B cell (primary cell): ENCODE results near the gene SLC27A5. TPM values are rescaled to one million over a fixed set of nuclear protein-coding genes. Genes with fewer than 3 reads are reported as not detected.

ENCODE experiments used
- ATAC-seq: fragments of 200-7000 bp; cut with Tn5 transposase; one replicate; pipeline ENCODE4 v1.10.0; 2021; ENCODE audit warnings: low read depth, mild to moderate bottlenecking, moderate number of reproducible peaks, moderate library complexity
- CTCF ChIA-PET: fragments of 350-600 bp; sonication (Branson Sonifier 250); formaldehyde crosslinking; loops from one replicate; lab custom pipeline; 2021; ENCODE audit warnings: antibody characterized with exemption, inconsistent platforms; lab: Charles Lee
- POLR2A ChIA-PET: fragments of 350-600 bp; sonication (Branson Sonifier 250); formaldehyde crosslinking; loops from one replicate; lab custom pipeline; 2021; ENCODE audit warnings: antibody characterized with exemption; lab: Charles Lee
- DNase-seq: peaks from one replicate; pipeline ENCODE4 v3.0.0; 2013
- H2AFZ ChIP-seq: 2 replicates; pipeline ENCODE4 v1.6.1; 2012; ENCODE audit warnings: mild to moderate bottlenecking, low read depth, low read length; ENCODE audit not compliant: insufficient read depth, poor library complexity, severe bottlenecking
- H3K27ac ChIP-seq, 2 donors: 1 replicate in 1 of 2; 2 replicates in 1 of 2; pipeline ENCODE4 v1.5.1; 2012 to 2013; ENCODE audit warnings: low read length in 2 of 2, mild to moderate bottlenecking in 2 of 2, moderate library complexity in 1 of 2
- H3K27me3 ChIP-seq, 4 experiments: fragments of 200-600 bp in 1 of 4; sonication (generic) in 1 of 4; replicated peaks in 1 of 4; 1 replicate in 2 of 4; 2 replicates in 2 of 4; pipeline versions ENCODE4 v1.6.1 to v1.7.0; 2013 to 2016; ENCODE audit warnings: low read length in 3 of 4, mild to moderate bottlenecking in 2 of 4, mixed read lengths in 1 of 4, moderate library complexity in 1 of 4; ENCODE audit not compliant: insufficient read depth in 4 of 4, control insufficient read depth in 3 of 4; ENCODE audit errors: control extremely low read depth in 1 of 4
- H3K36me3 ChIP-seq, 2 experiments: replicated peaks in 1 of 2; 1 replicate in 1 of 2; 2 replicates in 1 of 2; pipeline versions ENCODE4 v1.6.1 to v1.7.1; 2013; ENCODE audit warnings: low read length in 1 of 2; ENCODE audit not compliant: insufficient read depth in 2 of 2, control insufficient read depth in 1 of 2; ENCODE audit errors: control extremely low read depth in 1 of 2, extremely low read depth in 1 of 2
- H3K4me1 ChIP-seq, 2 donors: fragments of 200-600 bp in 1 of 2; sonication (generic) in 1 of 2; 1 replicate in 1 of 2; 2 replicates in 1 of 2; pipeline versions ENCODE4 v1.5.1 to v1.6.1; 2013 to 2017; ENCODE audit warnings: low read length in 2 of 2; ENCODE audit not compliant: control insufficient read depth in 2 of 2, insufficient read depth in 2 of 2
- H3K4me2 ChIP-seq: replicated peaks from 2 replicates; pipeline ENCODE3; 2012; ENCODE audit warnings: mild to moderate bottlenecking, low read depth, low read length; ENCODE audit not compliant: poor library complexity, severe bottlenecking
- H3K4me3 ChIP-seq, 5 experiments: fragments of 200-600 bp in 1 of 5; sonication (generic) in 1 of 5; 1 replicate in 3 of 5; 2 replicates in 2 of 5; pipeline versions ENCODE4 v1.5.1 to v1.7.0; 2011 to 2016; ENCODE audit warnings: low read length in 4 of 5, mild to moderate bottlenecking in 4 of 5, low read depth in 2 of 5, control low read depth in 1 of 5, moderate library complexity in 1 of 5; ENCODE audit not compliant: insufficient read depth in 1 of 5; ENCODE audit errors: control extremely low read depth in 1 of 5, extremely low read depth in 1 of 5
- H3K79me2 ChIP-seq: fragments of 200-600 bp; sonication (generic); one replicate; pipeline ENCODE4 v1.6.0; 2016; ENCODE audit warnings: low read length; ENCODE audit not compliant: control insufficient read depth, insufficient read depth
- H3K9ac ChIP-seq: fragments of 200-600 bp; sonication (generic); 2 replicates; pipeline ENCODE4 v1.6.1; 2017; ENCODE audit warnings: mild to moderate bottlenecking, low read length, moderate library complexity
- H3K9me3 ChIP-seq, 3 donors: one replicate each; pipeline versions ENCODE4 v1.6.1 to v1.7.1; 2013; ENCODE audit warnings: low read length in 2 of 3; ENCODE audit not compliant: control insufficient read depth in 2 of 3, insufficient read depth in 1 of 3; ENCODE audit errors: control extremely low read depth in 1 of 3
- H4K20me1 ChIP-seq: 2 replicates; pipeline ENCODE4 v1.6.0; 2012; ENCODE audit warnings: mild to moderate bottlenecking, low read length; ENCODE audit not compliant: insufficient read depth, control insufficient read depth, poor library complexity, severe bottlenecking
- H3K27ac Mint-ChIP-seq: one replicate; pipeline ENCODE4 v1.8.0; 2021; ENCODE audit warnings: mixed read lengths
- H3K27me3 Mint-ChIP-seq: one replicate; pipeline ENCODE4 v1.8.0; 2021; ENCODE audit warnings: mixed read lengths
- H3K4me1 Mint-ChIP-seq: one replicate; pipeline ENCODE4 v1.8.0; 2021; ENCODE audit warnings: mixed read lengths
- H3K4me3 Mint-ChIP-seq: one replicate; pipeline ENCODE4 v1.8.0; 2021; ENCODE audit warnings: mixed read lengths
- H3K9me3 Mint-ChIP-seq: one replicate; pipeline ENCODE4 v1.8.0; 2022; ENCODE audit warnings: mixed read lengths; ENCODE audit not compliant: insufficient read depth
- CTCF ChIP-seq: fragments of 200-600 bp; IDR thresholded peaks from one replicate; pipeline ENCODE4 v1.8.0; 2022; ENCODE audit warnings: antibody characterized with exemption, mild to moderate bottlenecking
- EZH2 ChIP-seq: IDR thresholded peaks from 2 replicates; pipeline ENCODE4 v1.6.1; 2012; ENCODE audit warnings: borderline replicate concordance, low read depth, mild to moderate bottlenecking, moderate library complexity, low read length; ENCODE audit not compliant: insufficient read depth, poor library complexity, severe bottlenecking
- WGBS: methylation state at CpG from one replicate; pipeline ENCODE4 v1.1.5; 2013; ENCODE audit warnings: missing lambda C conversion rate; ENCODE audit not compliant: insufficient coverage; 5-methylcytosine and 5-hydroxymethylcytosine counted together
- intact Hi-C: fragments of 100-400 bp; cut with micrococcal nuclease; formaldehyde crosslinking; loops from one replicate; pipeline ENCODE4 v1.10.0; 2022
- polyA plus RNA-seq: library from polyadenylated mRNA; depleted of rRNA; stranded (reverse); fragments of >200 nt; gene quantifications from 2 replicates; pipeline ENCODE4 v1.2.3, GENCODE V29; 2012
- total RNA-seq, 2 donors: library from RNA; stranded (reverse); fragments of 120-200 nt in 1 of 2; gene quantifications; 1 replicate in 1 of 2; 2 replicates in 1 of 2; pipeline versions ENCODE4 v1.2.3 to v1.2.4, GENCODE V29; 2013 to 2022

SLC27A5 gene
- total and polyA plus RNA-seq, 2 donors (not counting 1 experiment from before 2014, with no cell fraction given): 8.9 to 11.8 TPM

GRCh38 chr19:58558623-58559274 lies 47.0 kb upstream of the SLC27A5 start:
- Mint-ChIP-seq H3K27ac (peak overlapping the region; percentile 98), H3K4me3 (peak overlapping the region; percentile 96), H3K9me3 (no peaks in the 10 kb centered on the region), H3K27me3 (no peaks in the 10 kb centered on the region), H3K4me1 (peaks cover 80% of the 10 kb centered on the region)
- ATAC-seq (peak; percentile 71), DNase-seq (peak; percentile 99)
- Histone ChIP-seq H3K4me1 (peaks cover 48 to 68% of the 10 kb centered on the region in 2 donors), H3K27ac (peak overlapping the region; percentile 74 to 98), H4K20me1 (peaks cover 16% of the 10 kb centered on the region), H3K9me3 (peaks cover 0 to 9% (median 0%) of the 10 kb centered on the region in 3 donors), H3K36me3 (peaks cover 4 to 12% of the 10 kb centered on the region in 2 experiments), H3K27me3 (no peaks in the 10 kb centered on the region), H3K9ac (peak overlapping the region; percentile 90), H3K79me2 (peaks cover 40% of the 10 kb centered on the region), H3K4me3 (peak overlapping the region; percentile 57 to 95 (median 85)), H3K4me2 (peak overlapping the region; percentile 97), H2AFZ (peak overlapping the region; percentile 89)
- ChIA-PET POLR2A (interaction anchor here (0.6 to 3.5 kb wide), 5 partner anchors 14 to 408 kb away, joined by 3 to 23 read pairs (median 4); partner anchors contain the start of genes ERVK3-1, MZF1, ZBTB45 and ZNF329), CTCF (interaction anchor here (0.7 to 1.5 kb wide), 3 partner anchors 13 to 39 kb away, joined by 3 to 8 read pairs (median 3); partner anchors contain the start of genes MZF1 and ZBTB45)
- intact Hi-C loops: loop anchor here (1.0 kb wide), 3 partner anchors 14 to 196 kb away; partner anchors contain the start of genes MZF1, TRIM28 and ZNF497
- WGBS: under 1% methylated on average over 76 of the region's 76 CpGs
- TF ChIP-seq EZH2 (no peak), CTCF (no peak)
